Fibroblast of lung (primary cell): ENCODE measurements around the gene PLXNA1. TPM values are rescaled to one million over a fixed set of nuclear protein-coding genes. Genes with fewer than 3 reads are reported as not detected.

Experiments
- DNase-seq, 2 donors: peaks; one replicate each; pipeline versions ENCODE4 v3.0.0 to v3.0.0-alpha.2; 2010; ENCODE audit warnings: low read depth in 2 of 2
- H2AFZ ChIP-seq: 2 replicates; pipeline ENCODE4 v1.5.1; 2012; ENCODE audit warnings: low read length, control low read depth, inconsistent platforms
- H3K27ac ChIP-seq: 2 replicates; pipeline ENCODE4 v1.5.1; 2011; ENCODE audit warnings: low read length, control low read depth; ENCODE audit not compliant: insufficient read depth
- H3K27me3 ChIP-seq: 2 replicates; pipeline ENCODE4 v1.5.1; 2011; ENCODE audit warnings: mild to moderate bottlenecking, low read length; ENCODE audit not compliant: control insufficient read depth, insufficient read depth
- H3K36me3 ChIP-seq: 2 replicates; pipeline ENCODE4 v1.5.1; 2011; ENCODE audit warnings: low read length; ENCODE audit not compliant: control insufficient read depth, insufficient read depth
- H3K4me1 ChIP-seq: 2 replicates; pipeline ENCODE4 v1.5.1; 2011; ENCODE audit warnings: low read length; ENCODE audit not compliant: control insufficient read depth, insufficient read depth; ENCODE audit errors: extremely low read depth
- H3K4me2 ChIP-seq: 2 replicates; pipeline ENCODE4 v1.5.1; 2011; ENCODE audit warnings: low read length, control low read depth; ENCODE audit not compliant: insufficient read depth; ENCODE audit errors: extremely low read depth
- H3K4me3 ChIP-seq, 4 experiments: fragments of 200-600 bp in 1 of 4; sonication (generic) in 1 of 4; replicated peaks in 1 of 4; 2 replicates each; pipeline ENCODE4 v1.5.1; 2011 to 2016; ENCODE audit warnings: low read length in 4 of 4, low read depth in 3 of 4, mild to moderate bottlenecking in 3 of 4, control low read depth in 2 of 4, inconsistent platforms in 1 of 4, mixed read lengths in 1 of 4; ENCODE audit not compliant: insufficient read depth in 1 of 4; ENCODE audit errors: control extremely low read depth in 1 of 4
- H3K79me2 ChIP-seq: 2 replicates; pipeline ENCODE4 v1.5.1; 2012; ENCODE audit warnings: mild to moderate bottlenecking, low read length, inconsistent platforms; ENCODE audit not compliant: control insufficient read depth, insufficient read depth
- H3K9ac ChIP-seq: 2 replicates; pipeline ENCODE4 v1.5.1; 2011; ENCODE audit warnings: mild to moderate bottlenecking, low read length, control low read depth; ENCODE audit not compliant: insufficient read depth
- H3K9me3 ChIP-seq: 2 replicates; pipeline ENCODE4 v1.5.1; 2012; ENCODE audit warnings: low read depth, low read length; ENCODE audit not compliant: control insufficient read depth, insufficient read depth
- H4K20me1 ChIP-seq: 2 replicates; pipeline ENCODE4 v1.5.1; 2011; ENCODE audit warnings: low read length; ENCODE audit not compliant: control insufficient read depth, insufficient read depth; ENCODE audit errors: extremely low read depth
- CTCF ChIP-seq, 2 donors: IDR thresholded peaks in 1 of 2; conservative IDR thresholded peaks in 1 of 2; 1 replicate in 1 of 2; 2 replicates in 1 of 2; pipeline ENCODE4 v1.5.1; 2011 to 2012; ENCODE audit warnings: low read length in 2 of 2, control low read depth in 1 of 2, inconsistent platforms in 1 of 2, low read depth in 1 of 2, mild to moderate bottlenecking in 1 of 2
- EZH2 ChIP-seq: IDR thresholded peaks from 2 replicates; pipeline ENCODE4 v1.5.1; 2012; ENCODE audit warnings: low read length, control low read depth, mild to moderate bottlenecking; ENCODE audit errors: missing control alignments
- polyA plus RNA-seq, 2 donors: library from polyadenylated mRNA; depleted of rRNA in 1 of 2; stranded (reverse) in 1 of 2; unstranded in 1 of 2; fragments of >200 nt; gene quantifications; 2 replicates each; pipeline ENCODE4 v1.2.1, GENCODE V29; 2011 to 2012; ENCODE audit warnings: missing spikeins in 1 of 2
- total RNA-seq: library from RNA; depleted of rRNA; stranded (reverse); fragments of >200 nt; gene quantifications from 2 replicates; pipeline ENCODE4 v1.2.1, GENCODE V29; 2014

The PLXNA1 gene
- total and polyA plus RNA-seq, 2 donors (not counting 1 experiment from before 2014, with no cell fraction given) = 21.1 to 48.6 TPM

- Histone ChIP-seq H2AFZ (no peak overlapping the region), H3K27me3 (no peaks in the 10 kb centered on the region), H3K9me3 (no peaks in the 10 kb centered on the region), H4K20me1 (no peaks in the 10 kb centered on the region), H3K4me2 (no peak overlapping the region), H3K4me3 (no peak overlapping the region), H3K36me3 (peaks cover 35% of the 10 kb centered on the region), H3K4me1 (no peaks in the 10 kb centered on the region), H3K79me2 (no peaks in the 10 kb centered on the region), H3K27ac (no peak overlapping the region), H3K9ac (no peak overlapping the region)
- TF ChIP-seq EZH2 (no peak), CTCF (conservative IDR thresholded peaks at IDR 0.05 in 1 of 2, IDR thresholded peaks at IDR 0.05 in 1 of 2; ENCODE audit: low read depth in 1 of 2, low read length in 2 of 2) (no peak)
- no peak for DNase-seq
These were observed 42.5 kb downstream of the PLXNA1 start for GRCh38 chr3:127025456-127025855.

- no peaks in the 10 kb centered on the region for H4K20me1 ChIP-seq
- H3K9ac ChIP-seq = no peak overlapping the region
- no peaks in the 10 kb centered on the region for H3K27me3 ChIP-seq
- H3K4me2 ChIP-seq = no peak overlapping the region
- H2AFZ ChIP-seq = no peak overlapping the region
- peaks cover 35% of the 10 kb centered on the region for H3K36me3 ChIP-seq
- no peaks in the 10 kb centered on the region for H3K9me3 ChIP-seq
- TF ChIP-seq EZH2 (no peak), CTCF (conservative IDR thresholded peaks at IDR 0.05 in 1 of 2, IDR thresholded peaks at IDR 0.05 in 1 of 2; ENCODE audit: low read depth in 1 of 2, low read length in 2 of 2) (no peak)
- no peak overlapping the region for H3K4me3 ChIP-seq
- no peak for DNase-seq
- no peaks in the 10 kb centered on the region for H3K79me2 ChIP-seq
- H3K27ac ChIP-seq = no peak overlapping the region
- no peaks in the 10 kb centered on the region for H3K4me1 ChIP-seq
These were observed 43.1 kb downstream of the PLXNA1 start for GRCh38 chr3:127026036-127026435.

- Histone ChIP-seq H3K4me3 (no peak overlapping the region), H3K79me2 (no peaks in the 10 kb centered on the region), H3K9ac (no peak overlapping the region), H3K4me1 (no peaks in the 10 kb centered on the region), H3K27ac (no peak overlapping the region), H3K4me2 (no peak overlapping the region), H3K27me3 (no peaks in the 10 kb centered on the region), H3K36me3 (peaks cover 33% of the 10 kb centered on the region), H2AFZ (no peak overlapping the region), H3K9me3 (no peaks in the 10 kb centered on the region), H4K20me1 (no peaks in the 10 kb centered on the region)
- no peak for DNase-seq
- TF ChIP-seq EZH2 (no peak), CTCF (conservative IDR thresholded peaks at IDR 0.05 in 1 of 2, IDR thresholded peaks at IDR 0.05 in 1 of 2; ENCODE audit: low read depth in 1 of 2, low read length in 2 of 2) (no peak)
These were observed 43.7 kb downstream of the PLXNA1 start for GRCh38 chr3:127026661-127027060.
